ENCODE measurements around the gene MTCL1.

DNA sequence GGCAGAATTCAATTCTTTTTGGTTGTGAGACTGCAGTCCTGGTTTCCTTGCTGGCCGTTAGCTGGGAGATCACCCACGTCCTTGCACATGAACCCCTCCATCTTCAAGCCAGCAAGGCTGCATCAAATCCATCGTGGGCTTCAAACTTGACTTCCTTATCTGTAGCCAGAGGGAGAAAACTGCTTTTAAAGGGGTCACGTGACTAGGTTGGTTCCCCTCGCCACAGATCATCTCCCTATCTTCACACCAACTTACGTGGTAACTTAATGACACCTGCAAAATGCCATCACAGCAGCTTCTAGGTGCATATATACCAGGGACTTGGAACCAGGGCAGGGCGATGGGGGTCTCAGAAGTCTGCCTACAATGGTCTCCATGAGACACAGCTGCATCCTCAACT is 169.5 kb downstream of the MTCL1 start:
- no peak for TF ChIP-seq EZH2 (IDR thresholded peaks at IDR 0.05; ENCODE audit: borderline replicate concordance)
- TF ChIP-seq, protein P1, sequence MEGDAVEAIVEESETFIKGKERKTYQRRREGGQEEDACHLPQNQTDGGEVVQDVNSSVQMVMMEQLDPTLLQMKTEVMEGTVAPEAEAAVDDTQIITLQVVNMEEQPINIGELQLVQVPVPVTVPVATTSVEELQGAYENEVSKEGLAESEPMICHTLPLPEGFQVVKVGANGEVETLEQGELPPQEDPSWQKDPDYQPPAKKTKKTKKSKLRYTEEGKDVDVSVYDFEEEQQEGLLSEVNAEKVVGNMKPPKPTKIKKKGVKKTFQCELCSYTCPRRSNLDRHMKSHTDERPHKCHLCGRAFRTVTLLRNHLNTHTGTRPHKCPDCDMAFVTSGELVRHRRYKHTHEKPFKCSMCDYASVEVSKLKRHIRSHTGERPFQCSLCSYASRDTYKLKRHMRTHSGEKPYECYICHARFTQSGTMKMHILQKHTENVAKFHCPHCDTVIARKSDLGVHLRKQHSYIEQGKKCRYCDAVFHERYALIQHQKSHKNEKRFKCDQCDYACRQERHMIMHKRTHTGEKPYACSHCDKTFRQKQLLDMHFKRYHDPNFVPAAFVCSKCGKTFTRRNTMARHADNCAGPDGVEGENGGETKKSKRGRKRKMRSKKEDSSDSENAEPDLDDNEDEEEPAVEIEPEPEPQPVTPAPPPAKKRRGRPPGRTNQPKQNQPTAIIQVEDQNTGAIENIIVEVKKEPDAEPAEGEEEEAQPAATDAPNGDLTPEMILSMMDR (IDR thresholded peaks at IDR 0.05; ENCODE audit: poor library complexity) = no peak
- TF ChIP-seq EZH2phosphoT487 (IDR thresholded peaks at IDR 0.05; ENCODE audit: low read depth, severe bottlenecking, unreplicated experiment) = no peak

Measured in hepatocyte (in vitro differentiated cells).